HG02571 (cell line): Measurements from ENCODE around the gene SLC45A1.

Source experiments
- ATAC-seq: cut with Tn5 transposase; IDR thresholded peaks from one replicate; pipeline ENCODE4 v1.9.1; 2021; ENCODE audit warnings: mild to moderate bottlenecking, moderate library complexity; ENCODE audit not compliant: unreplicated experiment

The SLC45A1 gene

DNA sequence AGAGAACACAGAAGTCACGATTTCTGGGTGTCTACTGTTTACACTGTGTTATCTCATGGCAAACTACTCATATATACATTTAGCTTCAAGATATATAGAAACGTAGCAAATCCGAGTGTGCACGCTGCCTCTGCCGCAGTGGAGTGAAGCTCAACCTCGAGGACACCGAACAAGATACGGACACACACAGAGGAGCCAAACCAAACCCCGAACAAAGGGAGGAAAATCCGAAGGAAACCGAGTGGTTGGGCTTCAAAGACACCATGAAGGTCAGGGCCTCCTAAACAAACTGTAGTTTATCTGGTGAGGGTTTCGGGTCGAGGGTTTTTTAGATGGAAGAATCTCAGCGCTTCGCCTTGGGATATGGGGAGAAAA, 34.5 kb downstream of the SLC45A1 start:
- no peak for ATAC-seq

DNA sequence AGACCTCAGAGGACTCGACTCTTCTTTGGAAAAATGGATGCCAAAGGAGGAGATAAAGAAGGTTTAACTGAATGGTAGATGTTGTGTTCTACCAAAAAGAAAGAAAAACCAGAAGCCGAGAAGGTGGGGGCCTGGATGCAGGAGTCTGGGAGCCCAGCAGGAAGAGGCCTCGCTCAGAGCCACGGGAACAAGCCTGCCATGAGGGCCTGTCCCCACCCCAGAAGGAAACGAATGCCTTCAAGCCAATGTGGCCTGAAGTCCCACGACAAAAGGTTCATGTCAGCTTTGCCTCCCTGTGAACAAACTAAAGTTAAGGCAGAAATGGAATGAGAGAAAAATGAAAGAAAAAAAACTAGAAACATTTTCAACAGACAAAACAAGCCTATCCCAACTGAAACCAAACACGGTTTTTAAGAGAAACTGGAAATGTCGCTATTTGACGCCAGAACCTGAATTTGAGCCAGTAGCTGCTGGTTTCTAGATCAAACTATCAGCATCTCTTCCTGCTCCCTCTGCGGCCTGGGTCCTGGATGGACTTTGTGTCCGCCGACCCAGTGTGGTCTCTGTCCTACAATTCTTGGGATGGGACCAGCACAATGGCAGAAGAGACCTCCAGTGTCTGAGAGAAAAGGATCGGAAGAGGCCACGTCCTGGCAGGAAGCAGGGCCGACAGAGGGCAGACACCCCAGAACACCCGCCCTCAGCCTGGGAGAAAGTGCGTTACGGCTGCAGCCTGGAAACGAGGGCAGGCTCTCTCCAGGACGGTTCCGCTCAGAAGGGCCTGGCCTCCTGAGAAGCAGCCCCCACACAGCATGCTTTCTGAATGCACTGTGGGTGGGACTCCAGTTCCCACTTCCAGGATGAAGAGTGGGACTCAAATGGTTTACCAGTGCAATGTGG, 35.2 kb downstream of the SLC45A1 start:
- no peak for ATAC-seq

DNA sequence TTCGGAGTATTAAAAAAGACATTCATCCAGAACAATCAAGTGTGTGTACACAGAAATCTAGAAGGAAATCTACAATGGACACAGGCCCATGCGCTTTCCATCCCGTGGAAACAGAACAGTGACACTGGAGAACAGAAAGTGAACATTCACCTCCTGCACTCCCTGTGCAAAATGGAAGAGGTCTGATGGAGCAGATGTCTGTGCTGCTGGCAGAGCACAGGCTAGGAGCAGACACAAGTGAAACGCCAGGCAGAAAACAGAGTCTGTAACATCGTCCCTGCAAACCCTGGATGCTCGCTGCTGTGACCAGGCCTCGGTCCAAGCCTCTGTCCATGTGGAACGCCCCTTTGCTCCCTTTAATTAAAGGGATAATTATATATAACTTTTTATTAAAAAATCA, 36.1 kb downstream of the SLC45A1 start:
- ATAC-seq, result no peak

GRCh38 chr1:8355439-8356255, 37.7 kb downstream of the SLC45A1 start:
- ATAC-seq, result no peak

DNA sequence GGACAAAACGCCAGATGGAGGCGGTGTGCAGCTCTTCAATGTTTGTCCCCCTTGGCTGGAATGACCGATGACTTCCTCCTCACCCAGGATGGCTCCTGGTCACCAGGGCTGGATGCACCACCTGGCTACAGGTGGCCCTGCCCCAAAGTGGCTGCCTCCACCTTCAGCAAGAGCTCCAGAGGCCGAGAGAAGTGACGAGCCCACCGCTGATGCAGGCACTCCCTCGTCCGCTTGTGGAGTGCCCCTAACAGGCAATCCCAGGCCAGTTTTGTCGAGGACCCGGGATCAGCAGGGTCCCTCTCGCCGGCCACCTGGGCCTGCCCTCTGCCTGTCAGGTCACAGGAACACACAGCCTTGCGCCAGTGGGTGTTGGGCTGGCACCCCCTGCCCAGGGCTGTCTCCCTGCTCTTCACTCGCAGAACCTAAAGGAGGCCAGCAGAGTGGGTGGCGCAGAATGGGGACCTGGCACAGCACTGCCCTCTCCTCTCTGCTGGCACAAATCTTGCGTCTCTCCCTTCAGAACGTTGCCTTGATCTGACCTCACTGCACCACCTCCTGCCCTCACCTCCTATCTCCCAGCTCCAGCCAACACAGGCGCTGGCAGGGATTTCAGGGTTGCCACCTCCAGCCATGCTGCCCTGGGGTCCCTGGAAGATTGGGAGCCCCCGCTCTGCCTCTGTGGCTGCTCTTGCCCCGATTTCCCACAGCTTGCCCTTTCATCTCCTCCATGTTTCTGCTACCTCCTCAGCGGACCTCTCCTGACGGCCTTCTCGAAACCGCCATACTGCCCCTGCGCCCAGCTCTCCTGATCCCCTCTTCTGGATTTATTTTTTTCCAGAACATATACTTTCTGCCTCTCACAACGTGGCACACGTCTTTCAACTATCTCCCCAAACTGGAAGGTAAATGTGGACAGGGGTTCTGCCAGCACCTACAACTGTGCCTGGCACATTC, 38.6 kb downstream of the SLC45A1 start:
- no peak for ATAC-seq

DNA sequence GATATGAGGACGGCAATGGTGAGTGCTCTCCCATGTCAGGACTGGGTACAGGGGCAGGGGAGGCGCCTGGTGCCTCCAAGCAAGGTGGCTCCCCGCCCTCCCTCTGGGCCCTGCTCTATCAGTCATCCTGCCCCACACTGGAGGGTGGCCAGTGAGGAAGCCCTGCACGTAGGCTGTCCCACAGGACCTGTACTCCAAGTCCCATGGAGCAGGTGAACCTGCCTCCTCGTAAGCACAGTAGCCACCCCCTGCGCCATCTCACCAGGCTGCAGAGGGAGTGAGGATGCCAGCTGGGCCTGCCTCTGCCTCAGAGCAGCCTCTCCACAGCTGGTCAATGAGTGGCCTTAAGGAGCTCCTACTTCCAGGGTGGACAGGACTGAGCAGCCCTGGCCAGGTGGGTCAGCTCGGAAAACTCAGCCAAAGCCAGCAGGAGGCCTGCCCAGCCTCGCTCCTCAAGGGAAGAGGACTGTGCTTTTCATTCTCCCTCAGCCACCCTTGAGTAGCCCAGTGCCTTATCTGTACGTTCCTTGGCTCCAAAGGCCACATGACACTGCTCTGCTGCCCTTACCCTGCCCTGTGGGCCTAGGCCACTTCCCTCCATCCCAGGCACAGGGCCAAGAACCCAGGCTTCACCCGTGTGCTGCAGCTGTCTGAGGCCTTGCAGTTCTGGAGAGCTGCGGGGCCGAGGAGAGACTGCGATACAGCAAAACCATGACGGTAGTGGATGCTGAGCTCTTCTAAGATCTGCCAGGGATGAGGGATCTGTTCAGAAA, 39.6 kb downstream of the SLC45A1 start:
- ATAC-seq, result no peak

- ATAC-seq, result no peak
Observed at GRCh38 chr1:8358241-8358896, 40.5 kb downstream of the SLC45A1 start.

DNA sequence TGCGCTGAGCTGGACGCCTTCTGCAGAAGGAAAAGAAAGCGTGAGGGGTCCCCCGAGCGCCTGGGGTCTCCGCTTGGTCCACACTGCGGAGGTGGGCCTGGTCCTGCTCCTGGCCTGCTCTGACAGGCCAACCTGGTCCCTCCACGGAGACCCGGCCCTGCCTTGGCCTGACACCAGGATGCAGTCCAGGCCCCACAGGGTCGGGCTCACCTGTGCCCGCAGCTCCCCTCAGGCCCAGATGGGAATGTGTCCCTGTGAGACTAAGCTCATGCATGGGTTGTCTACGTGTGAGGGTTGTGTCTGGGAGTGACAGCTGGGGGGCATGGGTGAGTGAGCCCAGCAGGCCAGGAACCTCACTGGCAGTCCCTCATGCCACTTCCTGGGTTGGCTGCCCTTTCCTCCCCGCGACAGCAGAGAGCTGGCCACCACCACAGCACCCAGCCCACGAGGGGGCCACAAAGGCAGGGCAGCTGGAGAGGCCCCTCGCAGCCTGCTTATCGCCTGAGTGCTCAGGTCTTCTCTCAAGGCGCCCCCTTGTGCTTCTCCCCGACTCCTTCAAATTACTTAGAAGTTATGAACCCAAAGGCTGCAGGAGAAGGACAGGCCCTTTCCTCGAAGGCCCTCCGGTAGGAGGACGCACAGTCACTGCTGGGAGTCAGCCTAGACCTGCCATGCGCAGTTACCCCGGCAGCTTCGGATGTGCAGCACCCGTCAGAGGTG, 41.1 kb downstream of the SLC45A1 start:
- no peak for ATAC-seq

- no peak for ATAC-seq
Observed at GRCh38 chr1:8359617-8360481, 41.9 kb downstream of the SLC45A1 start.

GRCh38 chr1:8360493-8361197, 42.7 kb downstream of the SLC45A1 start:
- no peak for ATAC-seq

DNA sequence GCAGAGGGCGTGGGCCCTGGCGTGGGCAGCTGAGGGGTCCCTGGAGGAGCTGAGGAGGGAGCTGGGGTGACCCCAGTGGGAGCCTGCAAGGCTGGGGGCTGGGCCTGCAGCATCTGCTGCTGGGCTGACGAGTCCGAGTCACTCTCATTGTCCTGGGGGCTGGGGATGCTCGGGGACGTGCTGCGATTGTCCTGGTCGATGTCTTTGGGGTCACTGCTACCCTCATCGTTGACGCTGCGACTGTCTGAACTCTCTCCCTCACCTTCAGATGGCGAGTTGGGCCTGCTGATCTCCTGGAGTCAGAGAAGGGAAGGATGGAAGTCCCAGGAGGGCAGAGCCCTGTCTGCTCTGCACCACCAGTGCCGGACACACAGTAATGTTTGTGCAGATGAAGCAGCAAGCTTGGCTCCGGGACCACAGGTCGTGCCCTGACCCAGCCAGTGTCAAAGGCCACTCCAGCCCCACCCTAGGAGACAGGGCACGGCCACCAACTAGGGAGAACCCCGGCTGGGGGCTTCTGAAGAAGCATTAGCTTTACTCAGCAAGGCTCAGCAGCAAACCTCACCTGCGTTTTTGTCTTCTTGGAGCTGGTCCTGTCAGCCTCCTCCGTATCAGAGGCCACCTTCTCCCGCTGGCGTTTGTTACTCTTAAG, 43.4 kb downstream of the SLC45A1 start:
- ATAC-seq, result no peak

DNA sequence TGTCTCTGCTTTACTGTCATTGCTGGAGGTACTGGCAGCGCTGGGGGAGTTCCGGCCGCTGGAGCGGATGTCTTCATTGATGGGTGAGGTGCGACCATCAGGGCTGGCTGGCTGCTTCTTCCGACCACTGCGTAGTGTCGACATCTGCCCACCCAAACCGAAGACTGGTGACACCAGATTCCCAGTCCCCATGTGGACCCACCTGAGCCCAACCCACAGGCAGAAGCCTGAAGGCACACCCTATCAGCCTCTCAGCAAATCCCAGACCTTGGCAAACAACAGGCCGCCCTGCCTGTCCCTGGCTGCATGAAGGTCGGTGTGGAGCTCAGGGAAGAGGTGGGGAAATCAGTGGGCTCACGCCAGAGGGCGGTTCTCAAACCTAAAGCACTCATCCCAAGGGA, 44.8 kb downstream of the SLC45A1 start:
- no peak for ATAC-seq

DNA sequence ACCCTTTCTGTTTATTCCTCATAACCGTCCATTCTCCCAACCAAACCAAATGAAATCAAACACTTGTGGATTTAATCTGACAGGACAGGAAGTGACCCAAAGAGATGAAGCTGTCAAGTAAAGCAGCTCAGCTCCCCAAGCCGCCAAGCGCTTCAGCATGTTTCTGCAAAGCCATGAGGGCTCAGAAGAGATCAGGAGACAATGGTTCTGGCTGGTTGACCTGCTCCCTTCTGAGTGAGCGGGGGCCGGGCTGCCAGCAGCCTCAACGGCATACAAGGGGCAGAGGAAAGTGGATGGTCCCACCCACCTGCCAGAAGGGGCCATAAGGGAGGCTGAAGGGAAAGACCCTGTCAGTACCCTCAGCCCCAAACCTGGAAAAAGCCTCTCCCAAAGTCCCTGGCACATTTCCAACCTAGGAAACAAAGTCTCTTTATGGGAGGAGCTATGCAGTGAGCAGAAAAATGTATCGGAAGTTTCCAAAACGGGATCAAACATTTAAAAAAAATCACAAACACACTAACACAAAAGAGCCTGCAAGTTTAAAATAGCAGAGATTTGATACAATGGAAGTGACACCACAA, 45.4 kb downstream of the SLC45A1 start:
- ATAC-seq, result no peak

DNA sequence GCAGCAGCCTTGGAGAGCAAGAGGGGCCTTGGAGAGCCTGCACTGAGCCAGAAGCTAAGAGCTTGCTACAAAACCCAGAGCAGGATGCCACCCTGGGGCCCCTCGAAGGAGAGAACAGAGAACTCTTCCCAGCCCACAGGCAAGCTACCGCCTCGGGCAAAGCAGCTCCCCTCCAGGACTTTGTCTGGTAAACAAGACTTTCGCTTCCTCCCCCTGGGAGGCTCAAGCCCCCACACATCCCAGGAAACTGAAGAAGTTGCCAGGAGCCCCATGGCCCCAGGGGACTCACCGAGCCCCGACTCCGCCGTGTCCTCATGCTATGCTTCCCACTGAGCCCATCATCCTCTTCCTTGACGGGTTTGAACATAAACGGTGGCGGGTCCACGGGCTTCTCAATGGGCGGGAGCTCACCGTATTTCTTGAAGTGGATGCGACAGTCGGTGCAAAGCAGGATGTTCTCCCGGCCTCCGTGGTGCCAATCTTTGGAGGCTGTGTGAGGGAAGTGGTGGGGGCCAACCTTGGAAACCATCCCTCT, 45.9 kb downstream of the SLC45A1 start:
- ATAC-seq, result no peak

- ATAC-seq, result no peak
Observed at GRCh38 chr1:8364528-8365442, 46.9 kb downstream of the SLC45A1 start.
